HT1080 (cell line): ENCODE data around the gene MT1X. TPM values are rescaled to one million over a fixed set of nuclear protein-coding genes. Genes with fewer than 3 reads are reported as not detected.
"Not testable (repeated sequence)": the region's sequence is repeated elsewhere in the genome, so short reads cannot be mapped to it uniquely, and the experiment has no call there.

Source experiments
- DNase-seq: peaks from one replicate; pipeline ENCODE4 v3.0.0-alpha.2; 2015; ENCODE audit warnings: low read depth
- total RNA-seq: library from RNA; depleted of rRNA; stranded (reverse); fragments of >200 nt; shearing (Covaris generic); gene quantifications from 2 replicates; pipeline ENCODE4 v1.2.3, GENCODE V29; 2014

Gene MT1X
- total RNA-seq, 1 experiment from 2014 or later: 148 TPM

GRCh38 chr16:56652600-56652999 is 29.7 kb upstream of the MT1X start:
- no peak for DNase-seq

GRCh38 chr16:56653218-56653617 is 29.1 kb upstream of the MT1X start:
- DNase-seq: no peak

GRCh38 chr16:56657555-56658326 is 24.5 kb upstream of the MT1X start, which contains the start of gene MT1F:
Gene MT1F (plus strand): TSS chr16:56657959. CDS start chr16:56658059, 100 bp downstream.
- DNase-seq: no peak

GRCh38 chr16:56658327-56658875 is 23.9 kb upstream of the MT1X start:
- DNase-seq: no peak

- DNase-seq: no peak
Measured at GRCh38 chr16:56662357-56663354, 19.6 kb upstream of the MT1X start.

- no peak for DNase-seq
Measured at GRCh38 chr16:56664506-56664905, 17.8 kb upstream of the MT1X start.

- not testable (repeated sequence) for DNase-seq
Measured at GRCh38 chr16:56665286-56666261, 16.7 kb upstream of the MT1X start.

- no peak for DNase-seq
Measured at GRCh38 chr16:56667581-56668571, 14.4 kb upstream of the MT1X start, which contains the start of gene MT1G. Gene MT1G (minus strand): TSS chr16:56668065. CDS start chr16:56667993, 72 bp downstream.

- DNase-seq: no peak
Measured at GRCh38 chr16:56669005-56669839, 13.0 kb upstream of the MT1X start, which contains the start of gene MT1H. Gene MT1H (plus strand): TSS chr16:56669814. CDS start chr16:56669885, 71 bp downstream.

- DNase-seq: no peak
Measured at GRCh38 chr16:56669840-56670619, 12.2 kb upstream of the MT1X start.

GRCh38 chr16:56670620-56670934 is 11.7 kb upstream of the MT1X start:
- no peak for DNase-seq

GRCh38 chr16:56671691-56672090 is 10.6 kb upstream of the MT1X start:
- DNase-seq: not testable (repeated sequence)

GRCh38 chr16:56672171-56672570 is 10.1 kb upstream of the MT1X start:
- DNase-seq: not testable (repeated sequence)

GRCh38 chr16:56672761-56673536 is 9.3 kb upstream of the MT1X start:
- DNase-seq: no peak

- peak; percentile 60 for DNase-seq
Measured at GRCh38 chr16:56673921-56674320, 8.3 kb upstream of the MT1X start.

GRCh38 chr16:56674570-56674969 is 7.7 kb upstream of the MT1X start:
- DNase-seq: not testable (repeated sequence)
